Nucleus accumbens (tissue), 56 donors: ENCODE data around the gene LPP.
A peak's percentile ranks its signal among the peaks of the same experiment; 100 is the strongest.

Experiments used
- DNase-seq, 56 donors: peaks; one replicate each; lab custom pipeline; 2025; lab: John Stamatoyannopoulos, UW

LPP gene

DNA sequence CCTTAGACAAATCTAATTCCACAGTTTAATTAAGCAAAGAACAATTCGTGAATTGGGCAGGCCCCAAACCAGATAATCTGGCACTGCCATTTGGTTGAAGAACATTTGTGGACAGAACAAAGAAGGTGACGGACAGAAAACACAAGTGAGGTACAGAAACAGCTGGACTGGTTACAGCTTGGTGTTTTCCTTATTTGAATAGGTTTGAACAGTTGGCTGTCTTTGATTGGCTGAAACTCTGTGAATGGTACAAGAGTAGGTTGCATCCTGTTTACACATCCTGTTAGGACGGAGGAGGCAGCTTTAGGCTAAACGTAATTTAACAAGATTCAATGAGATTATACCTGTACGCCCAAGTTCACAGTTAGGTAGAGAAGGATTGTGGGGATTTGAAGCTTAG lies 114.4 kb downstream of the LPP start:
- DNase-seq = no peak

GRCh38 chr3:188269040-188269439 lies 115.1 kb downstream of the LPP start:
- DNase-seq = no peak

- peak in 5 of 56 donors; percentile 6 to 49 (median 18) for DNase-seq
These were observed 116.5 kb downstream of the LPP start for GRCh38 chr3:188270423-188270972.

- no peak for DNase-seq
These were observed 117.4 kb downstream of the LPP start for GRCh38 chr3:188271226-188271914.

DNA sequence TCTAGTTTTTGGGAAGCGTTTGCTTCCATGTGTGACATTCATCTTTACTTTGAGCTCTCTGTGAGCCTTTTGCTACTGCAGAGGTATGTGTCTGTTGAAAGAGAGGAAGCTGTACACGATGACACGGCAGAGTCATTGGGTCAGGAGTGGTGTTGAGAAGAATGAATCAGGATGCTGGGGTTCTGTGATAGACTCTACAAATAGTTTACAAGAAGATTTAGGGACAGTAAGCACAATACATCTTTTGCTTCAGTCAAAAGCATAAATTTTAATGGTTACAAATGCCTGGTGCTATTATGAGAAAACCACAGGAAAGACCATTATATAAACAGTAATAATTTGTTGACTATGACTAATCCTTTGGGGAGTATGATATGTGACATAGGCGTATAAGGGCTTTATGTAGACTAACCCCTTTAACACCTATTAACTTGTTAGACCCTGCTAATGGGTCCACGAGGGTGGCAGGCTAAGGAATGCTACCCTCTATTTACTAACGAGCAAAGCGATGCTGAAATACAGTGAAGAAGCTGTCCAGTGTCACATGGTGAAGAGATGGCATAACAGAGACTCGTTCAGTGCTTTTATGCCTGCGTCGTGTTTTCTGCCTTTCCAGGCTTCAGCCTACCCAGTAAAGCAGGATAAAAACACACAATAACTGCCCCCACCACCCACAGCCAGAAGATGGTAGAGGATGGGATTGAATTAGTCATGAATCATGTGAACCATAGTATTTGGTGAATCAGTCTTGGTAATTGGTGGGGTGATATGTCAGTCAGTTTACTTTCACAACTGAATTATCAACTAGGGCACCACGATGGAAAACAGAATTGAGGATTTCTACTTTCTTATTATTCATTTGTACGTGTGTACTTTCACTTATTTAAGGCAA lies 118.8 kb downstream of the LPP start:
- DNase-seq = peak in 9 of 56 donors; percentile 4 to 50 (median 29)

DNA sequence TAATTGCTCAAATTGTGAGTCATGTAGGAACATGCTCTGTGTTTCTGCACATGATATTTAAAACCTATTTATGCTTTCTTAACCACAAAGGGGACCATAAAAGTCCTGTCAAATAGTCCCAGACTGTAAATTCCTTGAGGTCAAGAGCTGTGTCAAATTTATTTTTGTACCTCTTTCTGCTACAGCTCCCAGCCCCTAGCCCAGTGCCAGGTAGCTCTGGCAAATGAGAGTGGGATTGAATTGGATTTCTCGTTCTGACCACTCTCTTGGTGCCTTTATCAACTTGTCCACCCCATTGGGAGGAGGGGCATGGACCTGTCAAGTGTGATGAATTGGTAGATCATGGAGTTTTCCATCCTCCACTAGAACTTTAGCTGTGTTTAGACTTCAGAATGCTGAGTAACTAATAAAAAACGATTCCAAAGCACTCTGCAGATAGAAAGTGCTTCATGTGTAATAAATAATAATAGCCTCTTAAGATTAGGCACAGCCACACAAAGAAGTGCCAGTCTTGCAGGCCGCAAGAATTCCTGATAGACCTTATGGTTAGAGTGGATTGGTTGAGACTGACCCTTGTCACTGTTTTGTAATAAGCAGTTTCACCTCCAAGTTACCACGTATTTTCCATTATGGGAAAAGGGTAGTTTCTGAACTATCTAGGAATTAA lies 120.4 kb downstream of the LPP start:
- DNase-seq = no peak

- DNase-seq = no peak
These were observed 122.4 kb downstream of the LPP start for GRCh38 chr3:188276375-188276774.

- DNase-seq = no peak
These were observed 124.9 kb downstream of the LPP start for GRCh38 chr3:188278717-188279324.

DNA sequence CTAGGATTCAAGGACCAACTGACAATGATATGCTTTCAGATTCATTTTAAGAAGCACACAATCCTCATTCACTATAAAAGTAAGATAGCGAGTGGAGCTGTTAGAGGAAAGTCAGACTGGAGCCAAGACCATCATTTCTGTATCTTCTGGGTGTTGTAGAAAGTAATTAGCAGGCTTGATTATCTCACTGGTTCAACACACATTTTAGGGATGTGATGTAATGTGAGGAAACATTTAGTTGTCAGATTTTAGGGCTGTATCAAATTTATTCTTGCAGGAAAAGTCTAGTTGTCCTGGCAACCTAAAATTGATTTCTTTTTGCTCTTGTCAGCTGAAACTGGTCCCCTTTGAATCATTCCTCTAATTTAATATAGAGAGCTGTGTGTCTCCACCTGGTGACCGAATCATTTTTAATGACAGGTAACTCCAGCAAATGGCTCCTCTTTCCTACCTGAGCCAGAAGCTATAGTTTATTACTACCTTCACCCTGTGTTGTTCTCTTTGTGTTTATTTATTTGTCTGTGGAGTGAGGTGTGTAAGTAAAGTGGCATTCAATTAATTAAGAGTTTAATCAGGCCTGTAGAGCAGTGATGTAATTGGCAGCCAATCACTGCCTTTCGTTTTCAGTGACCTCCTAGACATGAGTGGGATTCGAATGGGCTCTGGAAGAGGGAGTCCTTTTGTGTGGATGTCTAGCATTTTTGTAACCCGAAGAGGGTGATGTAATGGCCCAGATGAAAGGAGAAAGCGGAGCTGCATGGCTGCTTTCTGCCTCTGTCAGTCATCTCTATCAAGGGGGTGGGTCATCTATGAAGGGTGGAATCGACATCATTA lies 125.8 kb downstream of the LPP start:
- DNase-seq = peak in 2 of 56 donors; percentile 7 to 19

- no peak for DNase-seq
These were observed 126.7 kb downstream of the LPP start for GRCh38 chr3:188280627-188281026.

GRCh38 chr3:188282871-188283270 lies 128.9 kb downstream of the LPP start:
- no peak for DNase-seq

GRCh38 chr3:188283347-188283746 lies 129.4 kb downstream of the LPP start:
- no peak for DNase-seq

DNA sequence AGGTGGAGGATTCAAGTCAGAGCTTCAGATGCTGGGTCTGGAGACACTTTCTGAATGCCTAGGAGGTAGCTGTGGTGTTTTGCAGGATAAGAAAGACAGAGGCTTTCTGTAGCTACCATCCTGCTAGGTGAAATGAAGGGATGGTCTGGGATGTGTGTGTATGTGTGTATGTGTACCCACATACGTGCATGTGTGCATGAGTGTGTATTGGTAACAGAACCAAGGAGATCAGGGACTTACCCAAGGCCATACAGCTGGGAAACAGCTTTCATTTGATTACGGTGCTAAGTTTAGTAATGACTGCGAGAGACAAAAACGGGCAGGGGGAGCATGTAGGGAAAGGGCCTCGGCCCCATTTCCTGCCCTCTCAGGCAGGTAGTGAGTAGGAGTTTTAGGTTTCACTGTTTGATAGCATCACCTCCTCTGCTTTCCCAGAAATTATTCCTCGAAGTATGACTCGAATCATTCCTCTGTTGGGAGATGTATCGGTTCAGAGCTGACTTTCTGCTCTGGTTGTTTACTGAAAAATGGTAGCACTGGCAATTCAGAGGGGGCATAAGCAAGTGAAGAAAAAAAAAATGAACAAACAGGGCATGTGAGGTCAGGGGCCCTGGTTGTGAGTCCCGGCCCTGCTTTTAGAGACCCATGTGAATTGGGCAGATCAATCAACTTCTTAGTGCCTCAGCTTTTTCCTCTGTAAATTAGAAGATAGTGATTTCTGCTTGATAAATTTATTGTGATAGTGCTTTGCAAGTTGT lies 130.7 kb downstream of the LPP start:
- no peak for DNase-seq

- no peak for DNase-seq
These were observed 132.1 kb downstream of the LPP start for GRCh38 chr3:188286087-188286513.

DNA sequence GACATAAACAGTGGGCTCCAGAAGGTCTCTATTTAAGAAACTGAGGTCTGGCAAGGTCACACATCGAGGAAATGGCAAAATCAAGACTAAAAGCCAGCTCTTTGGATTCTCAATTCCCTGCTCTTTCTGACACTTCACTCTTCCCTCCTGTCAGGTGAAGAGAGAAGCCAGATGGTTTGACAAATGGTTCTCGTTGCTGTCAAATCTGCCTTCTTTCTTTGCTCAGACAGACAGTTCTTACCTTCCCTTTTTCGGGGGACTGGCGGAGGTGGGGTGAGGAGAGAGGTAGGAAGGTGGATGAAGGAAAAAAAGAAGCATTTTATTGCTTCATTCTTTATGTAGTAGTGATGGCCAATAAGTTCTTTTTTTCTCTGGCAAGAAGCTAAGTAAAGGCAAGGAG lies 133.4 kb downstream of the LPP start:
- no peak for DNase-seq

DNA sequence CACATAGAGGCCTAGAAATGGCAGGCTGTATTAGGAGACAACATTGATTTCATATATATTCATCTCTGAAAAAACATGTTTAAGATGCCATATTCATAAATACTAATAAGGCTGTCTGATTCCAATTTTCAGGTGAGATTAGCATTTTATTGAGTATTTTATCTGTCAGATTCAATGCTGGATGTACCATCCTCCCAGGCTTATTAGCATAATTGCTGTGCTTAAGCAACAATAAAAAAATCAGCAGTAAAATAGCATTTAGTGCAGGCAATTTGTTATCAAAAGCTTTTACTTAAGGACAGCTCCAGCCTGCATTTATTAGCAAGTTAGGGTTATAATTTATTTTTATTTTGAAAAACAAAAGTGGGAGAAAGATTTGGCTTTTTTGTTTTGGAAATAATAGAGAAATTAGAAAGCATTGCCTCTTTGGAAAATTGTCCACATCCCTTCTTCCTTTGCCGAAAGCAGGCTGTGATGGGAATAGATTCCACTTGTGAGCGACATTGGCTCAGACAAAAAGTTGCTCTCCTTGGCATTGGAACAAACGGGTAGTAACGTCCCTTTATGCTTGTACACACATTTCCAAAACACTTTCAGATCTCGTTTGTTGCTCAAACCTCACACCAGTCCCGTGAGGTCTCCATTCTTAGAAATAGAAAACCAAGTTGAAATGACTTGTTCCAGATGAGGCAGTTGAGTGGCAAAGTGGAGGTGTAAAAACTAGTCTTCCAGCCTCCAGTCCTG lies 134.0 kb downstream of the LPP start:
- DNase-seq = no peak

GRCh38 chr3:188292251-188292650 lies 138.3 kb downstream of the LPP start:
- no peak for DNase-seq

- no peak for DNase-seq
These were observed 138.9 kb downstream of the LPP start for GRCh38 chr3:188292827-188293226.
